Esophagus muscularis mucosa (tissue), 3 donors: ENCODE results near the gene NOTCH4.

Experiments
- POLR2A ChIP-seq: fragments of 450-650 bp; IDR thresholded peaks from one replicate; pipeline ENCODE4 v1.6.1; 2017; ENCODE audit warnings: antibody characterized with exemption, moderate library complexity, mild to moderate bottlenecking, low read depth
- TF ChIP-seq, protein P1 (sequence below), 3 experiments: fragments of 200-600 bp in 2 of 3; fragments of 450-650 bp in 1 of 3; sonication (generic) in 2 of 3; IDR thresholded peaks; one replicate each; pipeline ENCODE4 v1.5.1; 2017 to 2019; ENCODE audit warnings: antibody characterized with exemption in 3 of 3, mild to moderate bottlenecking in 2 of 3, moderate library complexity in 1 of 3

- TF ChIP-seq, protein P1, sequence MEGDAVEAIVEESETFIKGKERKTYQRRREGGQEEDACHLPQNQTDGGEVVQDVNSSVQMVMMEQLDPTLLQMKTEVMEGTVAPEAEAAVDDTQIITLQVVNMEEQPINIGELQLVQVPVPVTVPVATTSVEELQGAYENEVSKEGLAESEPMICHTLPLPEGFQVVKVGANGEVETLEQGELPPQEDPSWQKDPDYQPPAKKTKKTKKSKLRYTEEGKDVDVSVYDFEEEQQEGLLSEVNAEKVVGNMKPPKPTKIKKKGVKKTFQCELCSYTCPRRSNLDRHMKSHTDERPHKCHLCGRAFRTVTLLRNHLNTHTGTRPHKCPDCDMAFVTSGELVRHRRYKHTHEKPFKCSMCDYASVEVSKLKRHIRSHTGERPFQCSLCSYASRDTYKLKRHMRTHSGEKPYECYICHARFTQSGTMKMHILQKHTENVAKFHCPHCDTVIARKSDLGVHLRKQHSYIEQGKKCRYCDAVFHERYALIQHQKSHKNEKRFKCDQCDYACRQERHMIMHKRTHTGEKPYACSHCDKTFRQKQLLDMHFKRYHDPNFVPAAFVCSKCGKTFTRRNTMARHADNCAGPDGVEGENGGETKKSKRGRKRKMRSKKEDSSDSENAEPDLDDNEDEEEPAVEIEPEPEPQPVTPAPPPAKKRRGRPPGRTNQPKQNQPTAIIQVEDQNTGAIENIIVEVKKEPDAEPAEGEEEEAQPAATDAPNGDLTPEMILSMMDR (IDR thresholded peaks at IDR 0.05): no peak
- TF ChIP-seq POLR2A: no peak
Measured at GRCh38 chr6:32191696-32192607, 31.9 kb downstream of the NOTCH4 start.
